Suprapubic skin (tissue), 4 donors: ENCODE data around the gene TES. TPM values are rescaled to one million over a fixed set of nuclear protein-coding genes. Genes with fewer than 3 reads are reported as not detected.
"Not testable (repeated sequence)": the region's sequence is repeated elsewhere in the genome, so short reads cannot be mapped to it uniquely, and the experiment has no call there.

ENCODE experiments used
- DNase-seq, 2 donors: peaks; one replicate each; pipeline ENCODE4 v3.0.0-alpha.2; 2019; ENCODE audit warnings: low spot score in 2 of 2
- H3K27ac ChIP-seq: fragments of 200-600 bp; sonication (generic); one replicate; pipeline ENCODE4 v1.5.1; 2019
- H3K27me3 ChIP-seq: fragments of 200-600 bp; sonication (generic); one replicate; pipeline ENCODE4 v1.5.1; 2019
- H3K36me3 ChIP-seq: fragments of 200-600 bp; sonication (generic); one replicate; pipeline ENCODE4 v1.5.1; 2019
- H3K4me1 ChIP-seq: fragments of 200-600 bp; sonication (generic); one replicate; pipeline ENCODE4 v1.5.1; 2019
- H3K4me3 ChIP-seq: fragments of 200-600 bp; sonication (generic); one replicate; pipeline ENCODE4 v1.5.1; 2019; ENCODE audit warnings: mild to moderate bottlenecking
- H3K9me3 ChIP-seq: fragments of 200-600 bp; sonication (generic); one replicate; pipeline ENCODE4 v1.5.1; 2019
- EP300 ChIP-seq: sonication (generic); formaldehyde crosslinking; IDR thresholded peaks from one replicate; pipeline ENCODE4 v1.6.1; 2017; ENCODE audit warnings: antibody characterized with exemption
- POLR2A ChIP-seq, 2 donors: fragments of 450-650 bp; IDR thresholded peaks; one replicate each; pipeline ENCODE4 v1.6.1; 2017; ENCODE audit warnings: antibody characterized with exemption in 2 of 2, mild to moderate bottlenecking in 2 of 2, moderate library complexity in 2 of 2
- POLR2AphosphoS5 ChIP-seq, 3 donors: sonication (generic); formaldehyde crosslinking; IDR thresholded peaks; one replicate each; pipeline ENCODE4 v1.6.1; 2017; ENCODE audit warnings: antibody characterized with exemption in 3 of 3
- WGBS: methylation state at CpG from one replicate; pipeline ENCODE4 v1.1.5; 2018; 5-methylcytosine and 5-hydroxymethylcytosine counted together
- total RNA-seq, 4 donors: library from RNA; depleted of rRNA; stranded (reverse); fragments of >200 nt; gene quantifications; one replicate each; pipeline ENCODE4 v1.1.0, GENCODE V29; 2016
- TF ChIP-seq, protein P1 (sequence below), 2 donors: fragments of 200-600 bp in 1 of 2; fragments of 450-650 bp in 1 of 2; sonication (generic) in 1 of 2; IDR thresholded peaks; one replicate each; pipeline ENCODE4 v1.5.1; 2016 to 2019; ENCODE audit warnings: antibody characterized with exemption in 2 of 2, mild to moderate bottlenecking in 1 of 2, moderate library complexity in 1 of 2

TES gene
- total RNA-seq, 4 donors from 2014 or later: 44.3 to 66.0 (median 57.5) TPM

DNA sequence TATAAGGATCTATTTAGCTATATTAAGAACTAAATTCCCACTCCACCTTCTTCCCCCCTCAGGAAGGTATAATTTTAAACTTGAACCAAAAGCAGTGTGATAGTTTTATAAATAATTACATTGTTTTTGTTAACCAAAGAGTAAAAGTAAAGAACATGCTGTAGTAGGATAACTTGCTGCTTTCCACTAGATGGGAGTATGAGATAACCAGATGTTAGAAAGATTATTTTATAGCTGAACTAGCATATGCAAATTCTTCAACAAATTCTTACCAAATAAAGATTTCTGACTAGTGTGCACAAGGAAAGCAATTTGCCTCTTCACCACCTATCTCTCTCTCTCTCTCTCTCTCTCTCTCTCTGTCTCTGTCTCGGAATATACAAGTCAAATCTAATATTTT, 31.8 kb downstream of the TES start:
- peaks cover 7% of the 10 kb centered on the region for H3K36me3 ChIP-seq
- DNase-seq: no peak
- H3K27ac ChIP-seq: no peak overlapping the region
- no peaks in the 10 kb centered on the region for H3K4me1 ChIP-seq
- H3K4me3 ChIP-seq: no peak overlapping the region
- no peaks in the 10 kb centered on the region for H3K27me3 ChIP-seq
- no peak for TF ChIP-seq POLR2AphosphoS5 (IDR thresholded peaks at IDR 0.05)
- TF ChIP-seq, protein P1, sequence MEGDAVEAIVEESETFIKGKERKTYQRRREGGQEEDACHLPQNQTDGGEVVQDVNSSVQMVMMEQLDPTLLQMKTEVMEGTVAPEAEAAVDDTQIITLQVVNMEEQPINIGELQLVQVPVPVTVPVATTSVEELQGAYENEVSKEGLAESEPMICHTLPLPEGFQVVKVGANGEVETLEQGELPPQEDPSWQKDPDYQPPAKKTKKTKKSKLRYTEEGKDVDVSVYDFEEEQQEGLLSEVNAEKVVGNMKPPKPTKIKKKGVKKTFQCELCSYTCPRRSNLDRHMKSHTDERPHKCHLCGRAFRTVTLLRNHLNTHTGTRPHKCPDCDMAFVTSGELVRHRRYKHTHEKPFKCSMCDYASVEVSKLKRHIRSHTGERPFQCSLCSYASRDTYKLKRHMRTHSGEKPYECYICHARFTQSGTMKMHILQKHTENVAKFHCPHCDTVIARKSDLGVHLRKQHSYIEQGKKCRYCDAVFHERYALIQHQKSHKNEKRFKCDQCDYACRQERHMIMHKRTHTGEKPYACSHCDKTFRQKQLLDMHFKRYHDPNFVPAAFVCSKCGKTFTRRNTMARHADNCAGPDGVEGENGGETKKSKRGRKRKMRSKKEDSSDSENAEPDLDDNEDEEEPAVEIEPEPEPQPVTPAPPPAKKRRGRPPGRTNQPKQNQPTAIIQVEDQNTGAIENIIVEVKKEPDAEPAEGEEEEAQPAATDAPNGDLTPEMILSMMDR (IDR thresholded peaks at IDR 0.05): no peak
- no peak for TF ChIP-seq EP300
- TF ChIP-seq POLR2A (IDR thresholded peaks at IDR 0.05): no peak
- WGBS: 88% methylated on average over 1 of the region's 1 CpG
- no peaks in the 10 kb centered on the region for H3K9me3 ChIP-seq

DNA sequence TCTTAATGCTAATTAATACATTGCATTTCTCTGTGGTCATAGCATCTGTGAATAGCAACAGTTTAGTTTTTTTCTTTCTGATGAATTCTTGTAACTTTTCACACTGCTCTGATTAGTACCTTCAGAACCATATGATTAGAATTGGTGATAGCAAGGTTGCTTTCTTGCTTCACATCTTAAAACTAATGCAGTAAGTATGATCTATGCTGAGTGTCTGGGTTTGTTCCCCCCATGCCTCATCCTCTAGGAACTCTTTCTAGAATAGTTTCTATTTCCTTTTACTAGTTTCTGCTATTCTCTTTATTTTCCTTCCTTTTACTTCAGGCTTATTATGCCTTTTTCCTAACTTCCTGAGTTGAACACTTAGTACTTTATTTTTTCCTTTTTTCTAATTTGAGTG, 32.4 kb downstream of the TES start:
- Histone ChIP-seq H3K27ac (no peak overlapping the region), H3K4me1 (no peaks in the 10 kb centered on the region), H3K27me3 (no peaks in the 10 kb centered on the region), H3K9me3 (no peaks in the 10 kb centered on the region), H3K4me3 (no peak overlapping the region), H3K36me3 (peaks cover 7% of the 10 kb centered on the region)
- TF ChIP-seq POLR2AphosphoS5 (IDR thresholded peaks at IDR 0.05) (no peak), EP300 (no peak), POLR2A (IDR thresholded peaks at IDR 0.05) (no peak)
- TF ChIP-seq, protein P1 (IDR thresholded peaks at IDR 0.05): no peak
- no peak for DNase-seq

DNA sequence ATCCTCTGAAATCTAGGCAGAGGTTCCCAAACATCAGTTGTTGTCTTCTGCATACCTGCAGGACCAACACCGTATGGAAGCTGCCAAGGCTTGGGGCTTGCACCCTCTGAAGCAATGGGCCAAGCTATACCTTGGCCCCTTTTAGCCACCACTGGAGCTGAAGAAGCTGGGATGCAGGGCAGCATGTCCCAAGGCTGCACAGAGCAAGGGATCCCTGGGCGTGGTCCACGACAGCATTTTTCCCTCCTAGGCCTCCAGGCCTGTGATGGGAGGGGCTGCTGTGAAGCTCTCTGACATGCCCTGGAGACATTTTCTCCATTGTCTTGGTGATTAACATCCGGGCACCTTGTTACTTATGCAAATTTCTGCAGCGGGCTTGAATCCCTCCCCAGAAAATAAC, 34.5 kb downstream of the TES start:
- H3K36me3 ChIP-seq: peaks cover 12% of the 10 kb centered on the region
- not testable (repeated sequence) for DNase-seq, H3K27me3 ChIP-seq, H3K4me3 ChIP-seq, H3K9me3 ChIP-seq, H3K27ac ChIP-seq, H3K4me1 ChIP-seq
- WGBS: 96% methylated on average over 5 of the region's 5 CpGs

DNA sequence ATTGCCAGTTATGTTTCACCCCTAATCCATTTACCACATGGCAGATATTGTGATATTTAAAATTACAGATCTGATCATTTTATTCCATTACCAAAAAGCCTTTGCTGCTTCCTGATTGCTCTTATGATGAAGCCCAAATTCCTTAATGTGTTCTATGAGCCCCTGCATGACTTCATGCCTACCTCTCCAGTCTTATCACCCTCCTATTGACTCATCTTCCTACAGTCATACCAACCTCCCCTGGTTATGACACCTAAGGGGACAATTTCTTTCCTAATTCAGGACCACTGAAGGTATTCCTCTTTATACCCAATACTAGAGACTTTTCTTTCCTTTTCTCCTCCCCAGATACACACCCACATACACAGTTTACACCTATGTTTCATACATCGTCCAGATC, 36.0 kb downstream of the TES start:
- no peak for TF ChIP-seq POLR2A (IDR thresholded peaks at IDR 0.05)
- TF ChIP-seq EP300: no peak
- TF ChIP-seq POLR2AphosphoS5 (IDR thresholded peaks at IDR 0.05): no peak
- TF ChIP-seq, protein P1 (IDR thresholded peaks at IDR 0.05): no peak
- Histone ChIP-seq H3K27me3 (no peaks in the 10 kb centered on the region), H3K9me3 (no peaks in the 10 kb centered on the region), H3K27ac (no peak overlapping the region), H3K36me3 (peaks cover 19% of the 10 kb centered on the region), H3K4me3 (no peak overlapping the region), H3K4me1 (no peaks in the 10 kb centered on the region)
- no peak for DNase-seq
- WGBS: 96% methylated on average over 1 of the region's 1 CpG

DNA sequence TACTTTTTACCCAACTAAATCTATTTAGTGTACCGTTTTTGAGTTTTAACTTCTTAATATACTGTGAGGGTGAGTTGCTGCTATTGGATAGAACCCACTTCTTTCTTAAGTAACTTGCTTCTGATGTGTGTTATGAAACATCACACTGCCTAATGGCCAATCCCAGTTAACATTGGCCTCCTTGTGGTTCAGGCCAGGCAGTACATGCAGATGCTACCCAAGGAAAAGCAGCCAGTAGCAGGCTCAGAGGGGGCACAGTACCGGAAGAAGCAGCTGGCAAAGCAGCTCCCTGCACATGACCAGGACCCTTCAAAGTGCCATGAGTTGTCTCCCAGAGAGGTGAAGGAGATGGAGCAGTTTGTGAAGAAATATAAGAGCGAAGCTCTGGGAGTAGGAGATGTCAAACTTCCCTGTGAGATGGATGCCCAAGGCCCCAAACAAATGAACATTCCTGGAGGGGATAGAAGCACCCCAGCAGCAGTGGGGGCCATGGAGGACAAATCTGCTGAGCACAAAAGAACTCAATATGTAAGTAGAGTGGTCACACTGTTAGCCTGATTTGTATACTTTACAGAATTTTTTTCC, 39.7 kb downstream of the TES start:
- TF ChIP-seq POLR2A (IDR thresholded peaks at IDR 0.05): no peak
- TF ChIP-seq POLR2AphosphoS5 (IDR thresholded peaks at IDR 0.05): no peak
- TF ChIP-seq, protein P1 (IDR thresholded peaks at IDR 0.05): peak in 1 of 2 donors; percentile 22
- Histone ChIP-seq H3K9me3 (no peaks in the 10 kb centered on the region), H3K36me3 (peaks cover 33% of the 10 kb centered on the region), H3K4me3 (no peak overlapping the region), H3K4me1 (no peaks in the 10 kb centered on the region), H3K27ac (no peak overlapping the region), H3K27me3 (no peaks in the 10 kb centered on the region)
- WGBS: 92% methylated on average over 3 of the region's 3 CpGs
- no peak for DNase-seq

DNA sequence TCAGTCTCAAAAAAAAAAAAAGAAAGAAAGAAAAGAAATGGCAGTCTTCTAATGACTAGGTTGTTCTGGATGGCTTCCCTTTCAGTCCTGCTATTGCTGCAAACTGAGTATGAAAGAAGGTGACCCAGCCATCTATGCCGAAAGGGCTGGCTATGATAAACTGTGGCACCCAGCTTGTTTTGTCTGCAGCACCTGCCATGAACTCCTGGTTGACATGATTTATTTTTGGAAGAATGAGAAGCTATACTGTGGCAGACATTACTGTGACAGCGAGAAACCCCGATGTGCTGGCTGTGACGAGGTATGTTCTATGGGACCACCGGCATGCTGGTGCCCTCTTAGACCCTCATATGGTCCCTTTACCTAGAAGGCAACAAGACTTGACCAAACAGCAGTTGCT, 41.3 kb downstream of the TES start:
- no peak for DNase-seq
- Histone ChIP-seq H3K4me1 (no peaks in the 10 kb centered on the region), H3K9me3 (no peaks in the 10 kb centered on the region), H3K4me3 (no peak overlapping the region), H3K36me3 (peaks cover 31% of the 10 kb centered on the region), H3K27me3 (no peaks in the 10 kb centered on the region), H3K27ac (no peak overlapping the region)
- 92% methylated on average over 5 of the region's 5 CpGs for WGBS
- TF ChIP-seq POLR2A (IDR thresholded peaks at IDR 0.05) (no peak), EP300 (no peak), POLR2AphosphoS5 (IDR thresholded peaks at IDR 0.05) (no peak)
- TF ChIP-seq, protein P1 (IDR thresholded peaks at IDR 0.05): no peak
